Dermis microvascular lymphatic vessel endothelial cell (primary cell): ENCODE measurements around the gene FAM32A. TPM values are rescaled to one million over a fixed set of nuclear protein-coding genes. Genes with fewer than 3 reads are reported as not detected.
"Not testable (repeated sequence)": the region's sequence is repeated elsewhere in the genome, so short reads cannot be mapped to it uniquely, and the experiment has no call there.

ENCODE experiments used
- DNase-seq, 2 donors: peaks; one replicate each; pipeline versions ENCODE4 v3.0.0 to v3.0.0-alpha.2; 2010; ENCODE audit warnings: low read depth in 2 of 2
- total RNA-seq: library from RNA; depleted of rRNA; stranded (reverse); fragments of >200 nt; gene quantifications from 2 replicates; pipeline ENCODE4 v1.2.1, GENCODE V29; 2014

The FAM32A gene
- total RNA-seq, 1 donor from 2014 or later: 86.5 TPM

GRCh38 chr19:16164222-16164890 is 20.9 kb upstream of the FAM32A start:
- no peak for DNase-seq

- no peak for DNase-seq
Measured at GRCh38 chr19:16166417-16166816, 18.8 kb upstream of the FAM32A start.

GRCh38 chr19:16167055-16167454 is 18.2 kb upstream of the FAM32A start:
- DNase-seq: no peak

- DNase-seq: no peak
Measured at GRCh38 chr19:16168465-16169081, 16.6 kb upstream of the FAM32A start.

- no peak for DNase-seq
Measured at GRCh38 chr19:16170134-16170533, 15.1 kb upstream of the FAM32A start.

GRCh38 chr19:16175954-16176353 is 9.3 kb upstream of the FAM32A start:
- DNase-seq: no peak

GRCh38 chr19:16178866-16179265 is 6.3 kb upstream of the FAM32A start:
- not testable (repeated sequence) for DNase-seq

GRCh38 chr19:16180611-16181010 is 4.6 kb upstream of the FAM32A start:
- no peak for DNase-seq

- no peak for DNase-seq
Measured at GRCh38 chr19:16184665-16185122, 516 bp upstream of the FAM32A start.

GRCh38 chr19:16185768-16186123 is 536 bp downstream of the FAM32A start:
- DNase-seq: peak in 1 of 2 donors; percentile 63

DNA sequence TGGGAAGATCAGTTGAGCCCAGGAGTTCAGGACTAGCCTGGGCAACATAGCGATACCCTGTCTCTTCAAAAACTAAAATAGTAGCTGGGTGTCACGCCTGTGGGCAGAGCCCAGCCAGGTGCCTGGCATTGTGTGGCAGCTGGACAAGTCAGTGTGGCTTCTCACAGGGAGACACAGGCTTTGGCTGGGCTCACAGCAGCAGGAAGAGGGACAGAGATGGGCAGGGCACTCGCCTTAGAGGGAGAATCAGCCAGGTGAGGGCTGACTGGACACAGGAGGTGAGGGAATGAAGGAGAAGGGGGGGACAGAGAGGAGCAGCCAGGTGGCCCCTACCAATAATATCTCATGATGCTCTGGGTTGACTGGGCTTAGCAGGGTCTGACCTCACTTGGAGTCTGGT is 3.3 kb downstream of the FAM32A start:
- no peak for DNase-seq

- no peak for DNase-seq
Measured at GRCh38 chr19:16190198-16190597, 5.0 kb downstream of the FAM32A start.

DNA sequence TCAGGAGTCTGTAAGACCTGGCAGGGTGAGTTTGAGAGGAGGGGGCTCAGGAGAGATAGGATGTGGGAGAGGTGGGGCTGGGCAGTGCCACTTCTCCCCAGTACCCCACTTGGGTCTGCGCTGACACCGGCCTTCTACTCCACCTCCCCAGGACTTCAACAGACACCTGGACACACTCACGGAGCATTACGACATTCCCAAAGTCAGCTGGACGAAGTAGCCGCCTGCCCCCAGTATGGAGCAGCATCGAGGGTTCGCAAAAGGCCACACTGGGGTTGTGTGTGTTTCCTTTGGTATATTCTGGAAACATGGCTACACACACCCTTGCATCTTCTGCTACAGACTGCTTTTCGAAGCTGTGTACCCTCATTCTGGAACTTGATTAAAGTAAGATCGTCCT is 5.5 kb downstream of the FAM32A start:
- no peak for DNase-seq

DNA sequence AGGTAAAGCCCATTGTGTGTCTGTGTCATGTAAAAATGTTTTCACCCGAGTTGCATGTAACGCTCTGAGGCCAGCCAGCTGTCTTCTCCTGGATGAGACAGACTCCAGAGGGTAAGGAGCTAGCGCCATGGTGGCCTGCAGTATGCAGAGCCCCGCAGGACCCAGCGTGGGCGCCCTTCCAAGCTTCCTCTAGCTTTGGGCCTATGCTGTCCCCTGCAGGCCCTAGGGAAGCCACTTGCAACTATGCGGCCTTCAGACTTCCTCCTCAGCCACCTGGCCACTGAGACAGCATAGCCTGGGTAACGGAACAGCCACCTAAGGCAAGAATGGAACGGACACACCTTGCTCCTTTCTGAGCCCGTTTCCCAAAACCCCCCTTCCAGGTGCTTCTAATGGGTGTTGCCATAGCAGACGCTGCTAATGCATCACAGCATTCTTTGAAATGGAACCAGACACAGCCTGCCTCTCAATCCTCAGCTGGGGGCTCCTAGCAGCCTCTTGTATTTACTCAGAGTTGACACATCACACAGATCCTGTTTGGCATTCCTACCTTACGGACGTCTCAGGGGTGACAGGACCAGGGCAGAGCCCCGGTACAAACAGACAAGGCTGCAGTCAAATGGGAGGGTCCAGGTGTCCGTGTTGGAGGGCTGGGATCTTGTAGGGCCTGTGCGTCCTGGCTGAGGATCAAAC is 6.2 kb downstream of the FAM32A start:
- DNase-seq: no peak

DNA sequence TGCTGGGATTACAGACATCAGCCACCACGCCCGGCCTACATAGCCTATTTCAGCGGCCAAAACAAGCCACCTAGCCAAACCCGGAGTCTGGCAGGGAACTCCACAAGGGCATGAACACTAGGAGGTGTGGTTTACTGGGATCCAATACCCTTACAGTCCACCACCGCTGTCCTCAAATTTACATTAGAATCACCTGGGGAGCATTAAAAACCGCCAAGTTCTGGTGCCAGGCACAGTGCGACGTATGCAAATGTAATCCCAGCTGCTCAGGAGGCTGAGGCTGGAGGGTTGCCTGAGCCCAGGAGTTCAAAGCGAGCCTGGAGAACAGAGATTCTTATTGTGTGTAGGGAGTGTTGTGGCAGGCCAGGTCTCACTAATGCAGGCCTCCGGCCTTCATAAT is 8.3 kb downstream of the FAM32A start:
- no peak for DNase-seq

DNA sequence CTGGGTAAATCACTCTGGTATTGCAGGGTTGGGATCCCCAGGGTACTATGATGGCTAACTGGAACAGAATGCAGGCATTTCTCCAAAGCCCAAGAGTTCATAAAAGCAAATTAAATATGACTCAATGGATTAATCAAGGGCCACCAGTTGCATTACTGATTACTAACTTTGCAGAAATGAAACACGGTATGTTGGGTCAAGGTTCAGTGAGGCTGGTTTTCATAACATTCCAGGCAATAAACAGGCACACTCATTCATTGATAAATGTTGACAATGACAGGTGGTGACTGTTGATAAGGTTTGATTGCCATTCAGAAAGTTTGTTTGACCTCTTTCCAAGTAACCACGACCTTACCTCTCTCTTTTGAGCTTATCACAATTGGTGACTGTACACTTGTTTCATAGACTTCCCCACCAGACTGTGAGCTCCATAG is 12.0 kb downstream of the FAM32A start:
- DNase-seq: peak; percentile 43 to 67

DNA sequence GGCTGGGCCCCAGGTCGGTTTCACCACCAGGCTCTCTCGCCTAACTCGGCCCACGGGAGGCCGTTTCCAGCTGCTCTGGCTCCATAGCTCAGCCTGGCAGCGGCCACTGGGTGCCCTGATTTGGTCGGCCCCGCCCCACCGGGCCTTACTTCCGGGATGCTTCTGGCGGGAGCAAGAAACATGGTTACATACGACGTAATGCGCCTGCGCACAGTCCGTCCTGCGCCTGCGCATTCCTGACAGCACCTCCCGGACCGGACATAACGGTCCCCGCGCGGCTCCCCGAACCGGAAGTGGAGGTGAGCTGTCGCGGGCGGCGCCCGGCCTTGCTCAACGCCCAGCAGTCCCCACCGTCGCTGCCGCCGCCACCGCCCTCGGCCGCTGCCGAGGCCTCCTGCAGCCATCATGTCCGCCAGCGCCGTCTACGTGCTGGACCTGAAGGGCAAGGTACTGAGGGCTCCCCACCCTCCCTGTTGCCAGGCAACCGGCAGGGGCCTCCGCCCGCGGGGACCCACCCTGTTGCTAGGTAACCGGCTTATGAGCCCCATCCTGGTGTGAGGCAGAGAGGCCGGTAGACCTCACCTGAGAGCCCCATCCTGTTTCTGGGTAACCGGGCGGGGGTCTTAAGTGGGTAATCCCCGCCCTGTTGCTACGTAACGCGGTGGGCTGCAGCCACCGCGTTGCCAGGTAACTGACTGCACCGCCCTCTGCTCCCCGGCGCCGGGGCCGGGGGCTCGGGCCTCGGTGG is 12.6 kb downstream of the FAM32A start, which contains the start of gene AP1M1:
Gene AP1M1 (plus strand): TSS at position 290 of the 748 bp plus-strand sequence. CDS start 116 bp downstream, at position 406.
- DNase-seq: peak; percentile 96 to 97

- no peak for DNase-seq
Measured at GRCh38 chr19:16198370-16198651, 13.1 kb downstream of the FAM32A start.

- DNase-seq: no peak
Measured at GRCh38 chr19:16199275-16199932, 14.2 kb downstream of the FAM32A start.

DNA sequence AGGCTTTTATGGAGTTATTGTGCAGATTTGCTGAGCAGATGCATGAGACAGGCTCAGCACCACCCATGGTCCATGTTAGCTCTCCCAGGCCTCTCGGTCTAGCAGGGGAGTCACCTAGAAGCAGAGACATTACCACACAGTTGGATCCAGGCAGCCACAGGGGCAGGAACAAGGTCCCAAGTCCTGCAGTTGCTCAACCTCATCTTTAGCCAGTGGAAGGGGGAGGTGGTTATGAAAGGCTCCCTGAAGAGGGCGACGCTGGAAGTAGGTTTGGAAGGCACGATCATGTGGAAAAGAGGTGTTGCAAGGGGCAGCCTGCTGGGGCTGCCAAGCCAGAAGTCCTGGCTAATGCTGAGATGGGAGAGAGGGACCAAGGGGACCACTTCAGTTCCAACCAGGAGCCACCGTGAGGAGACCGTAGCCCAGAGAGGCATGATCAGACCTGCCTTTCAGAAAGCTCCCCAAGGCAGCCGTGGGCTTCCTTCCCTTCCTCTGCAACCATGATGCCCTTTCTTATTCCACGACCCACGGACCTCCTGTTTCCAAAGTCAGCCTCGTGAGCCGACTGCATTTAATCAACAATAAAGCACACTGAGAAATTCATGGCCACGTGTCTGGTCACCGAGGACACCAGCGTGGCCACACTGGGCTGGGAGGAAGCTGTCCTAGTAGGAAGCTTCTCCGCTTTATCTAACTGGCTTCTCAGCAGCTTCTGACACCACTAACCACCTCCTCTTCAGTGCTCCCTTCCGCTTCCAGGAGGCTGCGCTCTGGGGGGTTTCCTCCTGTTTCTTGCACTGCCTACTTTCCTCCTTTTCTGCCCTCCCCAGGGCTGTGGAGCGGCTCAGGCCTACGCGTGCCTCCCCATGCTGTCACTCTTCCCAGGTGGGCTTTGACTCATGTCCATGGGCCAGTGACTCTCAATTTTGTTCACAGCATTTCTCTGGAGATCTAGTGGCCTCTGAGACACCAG is 15.1 kb downstream of the FAM32A start:
- DNase-seq: no peak
